Left ventricle myocardium superior (tissue), 1 donor: ENCODE measurements around the gene CFLAR. TPM values are rescaled to one million over a fixed set of nuclear protein-coding genes. Genes with fewer than 3 reads are reported as not detected.
"Not testable (repeated sequence)": the region's sequence is repeated elsewhere in the genome, so short reads cannot be mapped to it uniquely, and the experiment has no call there.

Experiments
- ATAC-seq: fragments of 200-7000 bp; cut with Tn5 transposase; one replicate; pipeline ENCODE4 v1.9.1; 2020; ENCODE audit warnings: mild to moderate bottlenecking, moderate library complexity
- DNase-seq: peaks from one replicate; pipeline ENCODE4 v3.0.0-alpha.2; 2020
- intact Hi-C: fragments of 100-400 bp; cut with micrococcal nuclease; formaldehyde crosslinking; loops from one replicate; pipeline ENCODE4 v1.11.0; 2022
- total RNA-seq: library from RNA; stranded (reverse); fragmentation: NEBNext Ultra II Directional; extraction: Animal tissue kit (Norgen Biotek cat#: 25700); gene quantifications from one replicate; pipeline ENCODE4 v1.2.1, GENCODE V29; 2021
- donor health status: DM: no; HTN: yes; CAD: no; lungs with severe emphysema.

CFLAR gene
- total RNA-seq, 1 donor from 2014 or later, result 252 TPM

- DNase-seq (peak; percentile 49), ATAC-seq (peak; percentile 1)
- intact Hi-C loops, result loop anchor here (10.0 kb wide), 1 partner anchor 47 kb away; no protein-coding TSS in a partner anchor
These were observed 1.8 kb downstream of the CFLAR start for GRCh38 chr2:201117735-201118094.

DNA sequence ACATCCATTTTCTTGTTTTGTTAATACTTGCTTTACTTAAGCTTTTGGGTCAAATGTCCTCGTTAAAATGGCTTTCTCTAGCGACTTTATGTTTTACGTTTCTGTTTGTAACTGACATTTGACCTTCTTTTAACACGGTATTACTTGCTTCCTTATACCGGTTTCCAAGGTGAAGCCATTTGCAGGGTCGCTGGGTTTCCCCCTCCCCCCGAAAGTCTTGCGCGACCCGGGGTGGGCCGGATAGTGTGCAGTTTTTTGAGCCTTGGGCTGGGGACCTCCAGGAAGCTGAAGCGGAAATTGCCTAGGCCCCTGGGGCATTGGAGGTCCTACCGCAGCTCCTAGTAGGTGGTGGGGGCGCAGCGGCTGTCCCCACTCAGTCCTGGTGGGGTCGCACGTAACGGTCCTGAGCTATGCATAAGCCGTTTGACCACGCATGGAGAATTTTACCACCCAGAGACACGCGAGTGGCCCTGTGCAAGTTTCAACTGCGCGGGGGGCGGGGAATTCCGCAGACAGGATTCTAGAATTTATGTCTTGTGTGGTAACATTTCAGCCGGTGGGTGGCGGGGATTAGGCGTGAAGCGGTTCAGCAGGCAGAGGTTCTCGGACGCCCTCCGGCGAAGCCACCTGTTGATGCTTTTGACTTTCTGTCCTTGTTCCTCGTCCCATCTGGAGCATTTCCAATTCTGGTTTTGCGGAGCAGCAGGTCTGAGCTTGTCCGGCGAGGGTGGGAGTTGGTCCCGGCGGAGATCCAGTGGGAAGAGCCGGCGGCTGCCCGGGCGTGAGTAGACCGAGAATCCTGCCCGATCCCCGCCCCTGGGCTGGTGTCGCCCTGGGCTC, 2.4 kb downstream of the CFLAR start:
- intact Hi-C loops, result loop anchor here (10.0 kb wide), 1 partner anchor 46 kb away; no protein-coding TSS in a partner anchor
- DNase-seq (peak; percentile 93), ATAC-seq (peak; percentile 58)

- ATAC-seq (peak; percentile 22), DNase-seq (no peak)
- intact Hi-C loops, result loop anchor here (10.0 kb wide), 1 partner anchor 46 kb away; no protein-coding TSS in a partner anchor
These were observed 3.2 kb downstream of the CFLAR start for GRCh38 chr2:201118961-201119854.

GRCh38 chr2:201122276-201122675, 6.3 kb downstream of the CFLAR start:
- intact Hi-C loops, result no loop called here
- ATAC-seq (no peak), DNase-seq (no peak)

DNA sequence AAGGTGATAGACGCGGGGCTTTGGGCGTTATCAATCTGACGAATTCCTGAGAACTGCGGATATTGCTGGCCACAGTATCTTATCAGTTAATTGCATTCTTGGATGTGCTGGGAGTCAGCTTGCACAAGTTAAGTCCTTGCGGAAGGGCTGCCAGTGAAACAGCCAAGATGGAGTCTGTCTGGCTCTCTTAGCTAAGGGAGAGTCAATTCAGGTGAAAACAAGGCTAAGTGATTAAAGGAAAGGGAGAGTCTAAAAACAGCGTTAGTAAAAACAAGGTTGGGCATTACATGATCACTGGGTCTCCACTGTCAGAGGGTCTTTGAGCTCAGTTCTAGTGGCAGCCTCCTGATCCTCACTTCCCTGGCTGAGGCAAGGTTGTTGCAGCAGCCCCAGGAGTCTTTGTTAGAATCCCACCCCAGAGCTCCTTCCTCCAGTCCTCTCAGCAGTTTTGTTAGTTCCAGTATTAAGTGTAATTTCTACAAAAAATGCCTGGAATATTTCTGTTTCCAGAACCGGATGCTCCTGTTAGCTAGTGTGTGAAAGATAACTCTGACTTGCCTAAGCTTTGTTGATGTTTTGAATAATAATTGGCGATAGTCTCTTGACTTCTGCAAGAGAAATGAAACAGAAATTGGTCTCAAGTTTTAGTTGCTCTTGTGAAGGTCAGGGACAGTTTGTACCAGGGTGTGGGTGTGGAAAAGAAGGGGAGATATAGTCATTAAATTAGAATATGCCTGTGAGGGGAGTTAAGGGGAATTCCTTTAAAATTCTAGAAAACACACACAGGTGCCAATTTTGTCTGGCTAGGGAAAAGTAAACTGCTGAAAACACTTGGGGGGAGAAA, 10.6 kb downstream of the CFLAR start:
- DNase-seq (no peak), ATAC-seq (peak; percentile 6)
- intact Hi-C loops, result no loop called here

DNA sequence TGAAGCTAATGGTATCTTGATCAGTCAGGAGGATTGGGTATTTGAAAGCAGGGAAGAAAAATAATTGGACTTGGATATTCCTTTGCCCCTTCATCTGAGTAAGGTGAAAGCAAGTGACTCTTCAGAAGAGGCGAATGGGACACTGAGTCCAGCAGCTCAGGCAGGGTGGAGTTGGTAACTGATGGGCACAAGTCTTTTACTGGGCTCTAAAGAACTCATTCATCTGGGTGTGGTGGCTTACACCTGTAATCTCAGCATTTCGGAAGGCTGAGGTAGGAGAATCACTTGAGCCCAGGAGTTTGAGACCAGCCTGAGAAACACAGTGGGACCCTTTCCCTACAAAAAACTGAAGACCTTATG, 11.2 kb downstream of the CFLAR start:
- DNase-seq, result no peak
- peak; percentile 2 for ATAC-seq
- intact Hi-C loops, result no loop called here

DNA sequence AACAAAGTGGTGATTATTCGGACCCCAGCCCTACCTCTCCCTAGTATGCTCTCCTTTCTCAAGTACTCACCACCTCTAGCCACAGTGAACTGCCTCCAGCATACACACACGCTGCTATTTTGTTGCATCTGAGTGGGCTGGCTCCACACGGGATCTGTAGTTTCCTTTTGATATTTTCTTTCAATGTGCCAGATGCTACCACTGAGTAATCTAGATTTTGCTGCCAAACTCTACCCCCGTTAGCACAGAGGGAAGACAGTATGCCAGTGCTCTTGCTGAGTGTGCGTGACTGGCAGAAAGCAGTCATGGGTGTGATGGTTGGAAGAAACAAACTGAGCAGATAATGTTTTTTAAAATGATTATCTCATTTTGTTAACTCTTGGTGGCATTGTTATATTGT, 11.6 kb downstream of the CFLAR start:
- DNase-seq (peak; percentile 38), ATAC-seq (peak; percentile 38)
- intact Hi-C loops, result no loop called here

DNA sequence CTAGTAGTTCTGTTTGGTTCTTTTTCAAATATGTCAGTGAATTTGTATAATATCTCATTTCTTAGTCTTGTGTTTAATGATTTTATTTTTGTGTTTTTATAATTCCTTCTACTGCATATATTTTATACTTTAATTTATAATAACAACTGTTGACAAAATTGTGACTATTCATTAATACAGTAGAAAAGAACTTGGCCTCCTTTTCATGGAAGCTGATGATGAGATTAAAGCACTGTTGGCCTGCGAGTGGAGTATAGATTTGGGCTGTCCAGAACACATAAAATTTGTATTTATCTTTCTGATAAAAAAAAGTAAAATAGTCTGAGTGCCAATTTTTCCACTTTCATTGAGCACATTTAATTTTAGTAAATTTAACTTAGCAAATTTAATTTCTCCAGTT, 12.1 kb downstream of the CFLAR start:
- ATAC-seq (no peak), DNase-seq (no peak)
- intact Hi-C loops, result no loop called here

- DNase-seq (no peak), ATAC-seq (no peak)
- intact Hi-C loops, result no loop called here
These were observed 13.1 kb downstream of the CFLAR start for GRCh38 chr2:201128933-201129505.

- ATAC-seq (peak; percentile 24), DNase-seq (no peak)
These were observed 14.7 kb downstream of the CFLAR start for GRCh38 chr2:201130524-201131186.

DNA sequence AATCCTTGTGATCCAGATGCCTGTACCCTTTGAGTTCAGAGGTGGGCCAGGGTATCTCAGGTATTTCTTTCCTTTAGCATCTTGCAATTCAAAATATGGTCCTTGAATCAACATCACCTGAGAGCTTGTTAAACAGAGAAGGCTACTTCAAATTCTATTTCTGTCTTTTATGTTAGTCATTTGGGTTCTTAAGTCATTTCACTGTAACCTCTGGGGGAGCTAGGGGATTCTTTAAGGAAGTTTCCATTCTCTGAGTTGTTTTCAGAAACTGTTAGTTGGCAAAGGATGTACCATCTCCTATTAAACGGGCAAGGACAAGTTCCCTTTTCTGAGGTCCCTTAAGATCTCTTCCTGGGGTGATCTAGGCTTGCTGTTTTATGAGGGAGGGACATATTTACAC, 16.6 kb downstream of the CFLAR start:
- DNase-seq (no peak), ATAC-seq (no peak)
- intact Hi-C loops, result no loop called here

More at GRCh38 chr2:201130524-201131186, 14.7 kb downstream of the CFLAR start:
- intact Hi-C loops, result no loop called here

GRCh38 chr2:201135386-201135785, 19.4 kb downstream of the CFLAR start:
- ATAC-seq, result no peak
- no peak for DNase-seq
- intact Hi-C loops, result no loop called here

- intact Hi-C loops, result no loop called here
- ATAC-seq, result peak; percentile 15
These were observed 20.9 kb downstream of the CFLAR start for GRCh38 chr2:201136889-201137321.

GRCh38 chr2:201137505-201138400, 21.8 kb downstream of the CFLAR start:
- ATAC-seq, result peak; percentile 23
- DNase-seq, result no peak
- intact Hi-C loops, result no loop called here

More at GRCh38 chr2:201136889-201137321, 20.9 kb downstream of the CFLAR start:
- no peak for DNase-seq

GRCh38 chr2:201138401-201138970, 22.5 kb downstream of the CFLAR start:
- DNase-seq, result no peak
- intact Hi-C loops, result no loop called here
- ATAC-seq, result no peak

- intact Hi-C loops, ATAC-seq, DNase-seq: not testable (repeated sequence)
These were observed 23.2 kb downstream of the CFLAR start for GRCh38 chr2:201138986-201139781.
